GM13976 (cell line): ENCODE data around the gene ST3GAL3.

Experiments used
- DNase-seq: peaks from one replicate; pipeline ENCODE4 v3.0.0; 2012; ENCODE audit warnings: low spot score
- in situ Hi-C: fragments of 300-500 bp; cut with MboI; formaldehyde crosslinking; loops from one replicate; pipeline ENCODE4 v1.12.0; 2022; ENCODE audit warnings: low sequenced_read_pairs, mixed read lengths, inconsistent platforms; ENCODE audit not compliant: unreplicated experiment
- TF ChIP-seq, protein P1 (sequence below): IDR thresholded peaks from 2 replicates; pipeline ENCODE4 v1.5.1; 2012; ENCODE audit warnings: borderline replicate concordance, mild to moderate bottlenecking; ENCODE audit not compliant: insufficient read depth; ENCODE audit errors: extremely low read depth, missing control alignments, control extremely low read depth

The ST3GAL3 gene

DNA sequence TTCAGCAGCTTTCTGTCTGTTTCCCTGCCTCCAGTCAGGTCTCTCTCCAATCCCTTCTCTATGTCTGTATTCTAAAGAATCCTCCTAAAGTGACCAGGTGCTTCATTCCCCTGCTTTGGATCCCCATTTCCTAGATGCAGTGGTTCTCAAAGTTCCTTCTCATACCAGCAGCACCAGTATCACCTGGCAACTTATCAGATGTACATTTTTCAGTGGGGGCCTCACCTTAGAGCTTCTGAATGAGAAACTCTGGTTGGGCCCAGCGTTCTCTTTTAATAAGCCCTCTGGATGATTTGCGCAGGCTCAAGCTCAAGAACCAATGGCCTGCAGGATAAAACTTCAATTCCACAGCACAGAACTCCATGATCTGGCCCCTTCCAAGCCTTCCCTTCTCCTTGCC, 200.9 kb downstream of the ST3GAL3 start:
- DNase-seq: no peak
- in situ Hi-C loops: no loop called here
- TF ChIP-seq, protein P1, sequence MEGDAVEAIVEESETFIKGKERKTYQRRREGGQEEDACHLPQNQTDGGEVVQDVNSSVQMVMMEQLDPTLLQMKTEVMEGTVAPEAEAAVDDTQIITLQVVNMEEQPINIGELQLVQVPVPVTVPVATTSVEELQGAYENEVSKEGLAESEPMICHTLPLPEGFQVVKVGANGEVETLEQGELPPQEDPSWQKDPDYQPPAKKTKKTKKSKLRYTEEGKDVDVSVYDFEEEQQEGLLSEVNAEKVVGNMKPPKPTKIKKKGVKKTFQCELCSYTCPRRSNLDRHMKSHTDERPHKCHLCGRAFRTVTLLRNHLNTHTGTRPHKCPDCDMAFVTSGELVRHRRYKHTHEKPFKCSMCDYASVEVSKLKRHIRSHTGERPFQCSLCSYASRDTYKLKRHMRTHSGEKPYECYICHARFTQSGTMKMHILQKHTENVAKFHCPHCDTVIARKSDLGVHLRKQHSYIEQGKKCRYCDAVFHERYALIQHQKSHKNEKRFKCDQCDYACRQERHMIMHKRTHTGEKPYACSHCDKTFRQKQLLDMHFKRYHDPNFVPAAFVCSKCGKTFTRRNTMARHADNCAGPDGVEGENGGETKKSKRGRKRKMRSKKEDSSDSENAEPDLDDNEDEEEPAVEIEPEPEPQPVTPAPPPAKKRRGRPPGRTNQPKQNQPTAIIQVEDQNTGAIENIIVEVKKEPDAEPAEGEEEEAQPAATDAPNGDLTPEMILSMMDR: no peak

DNA sequence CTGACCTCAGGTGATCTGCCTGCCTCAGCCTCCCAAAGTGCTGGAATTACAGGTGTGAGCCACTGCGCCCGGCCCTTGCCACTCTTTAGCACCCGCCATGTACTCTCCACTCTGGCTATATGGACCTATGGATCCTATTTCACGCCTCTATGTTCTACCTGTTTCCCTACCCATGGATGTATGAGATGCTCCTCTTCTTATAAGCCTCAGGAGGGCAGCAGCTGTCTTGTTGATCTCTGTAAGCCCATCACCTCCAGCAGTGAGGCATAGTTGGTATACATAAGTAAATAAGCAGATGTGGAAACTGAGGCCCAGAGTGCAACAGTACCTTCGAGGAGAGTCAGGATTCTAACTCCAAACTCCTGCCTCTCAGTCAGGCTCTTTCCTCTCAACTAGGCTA, 201.5 kb downstream of the ST3GAL3 start:
- in situ Hi-C loops: no loop called here
- TF ChIP-seq, protein P1: no peak
- DNase-seq: no peak

DNA sequence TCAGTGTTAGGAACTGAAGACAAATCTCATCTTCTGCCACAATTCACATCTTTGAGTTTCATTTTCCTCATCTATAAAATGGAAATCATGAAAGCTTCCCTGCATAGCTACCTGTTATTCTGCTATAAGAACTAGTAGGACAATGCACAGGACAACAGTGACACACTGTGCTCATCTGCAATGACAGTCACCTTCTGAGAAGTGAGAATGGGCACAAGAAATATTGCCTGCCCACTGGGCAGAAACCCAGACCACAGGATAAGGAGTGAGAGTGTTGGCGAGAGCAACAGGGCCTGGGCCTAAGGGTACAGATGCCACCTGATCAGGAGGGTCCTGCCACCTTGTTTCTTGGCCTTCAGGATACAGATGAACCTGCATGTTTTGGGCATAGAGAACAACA, 203.0 kb downstream of the ST3GAL3 start:
- DNase-seq: no peak
- in situ Hi-C loops: no loop called here
- TF ChIP-seq, protein P1: no peak

DNA sequence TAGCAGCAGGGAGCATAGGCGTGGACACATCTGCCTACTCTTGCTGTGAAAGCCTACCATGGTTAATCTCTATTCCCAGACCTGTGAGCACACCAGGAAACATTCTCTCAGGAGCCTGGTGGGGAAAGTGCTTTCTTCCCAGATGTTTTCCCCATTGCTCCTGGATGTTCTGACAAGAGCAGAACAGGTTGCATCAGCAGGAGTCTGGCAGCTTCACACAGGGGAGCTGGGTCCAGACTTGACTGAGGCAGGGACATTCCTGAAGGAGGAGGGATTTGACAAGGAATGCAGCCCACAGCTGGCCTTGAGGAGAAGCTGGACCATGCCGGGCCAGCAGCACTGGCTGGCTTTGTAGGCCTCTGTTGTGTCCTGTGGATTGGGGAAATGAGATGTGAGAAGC, 205.3 kb downstream of the ST3GAL3 start:
- in situ Hi-C loops: no loop called here
- TF ChIP-seq, protein P1: no peak
- no peak for DNase-seq

DNA sequence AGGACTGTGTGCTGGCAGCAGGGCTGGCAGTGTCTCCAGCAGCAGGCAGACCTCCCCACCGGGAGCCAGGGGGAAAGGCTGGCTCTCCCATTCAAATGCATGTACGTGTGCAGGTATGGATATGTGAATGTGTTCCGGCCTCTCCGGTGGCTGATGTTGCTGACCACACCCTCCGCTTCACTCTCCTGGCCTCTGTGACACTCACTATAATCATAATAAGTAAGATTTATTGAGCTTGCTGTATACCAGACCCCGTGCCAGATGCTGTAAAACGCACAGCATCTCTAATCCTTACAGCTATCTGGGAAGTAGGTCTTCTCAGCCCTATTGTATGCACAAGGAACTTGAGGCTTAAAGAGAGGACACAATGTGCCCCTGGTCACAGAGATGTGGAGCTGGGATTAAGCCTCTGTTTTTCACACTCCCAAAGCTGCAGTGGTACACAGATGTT, 205.7 kb downstream of the ST3GAL3 start:
- DNase-seq: no peak

DNA sequence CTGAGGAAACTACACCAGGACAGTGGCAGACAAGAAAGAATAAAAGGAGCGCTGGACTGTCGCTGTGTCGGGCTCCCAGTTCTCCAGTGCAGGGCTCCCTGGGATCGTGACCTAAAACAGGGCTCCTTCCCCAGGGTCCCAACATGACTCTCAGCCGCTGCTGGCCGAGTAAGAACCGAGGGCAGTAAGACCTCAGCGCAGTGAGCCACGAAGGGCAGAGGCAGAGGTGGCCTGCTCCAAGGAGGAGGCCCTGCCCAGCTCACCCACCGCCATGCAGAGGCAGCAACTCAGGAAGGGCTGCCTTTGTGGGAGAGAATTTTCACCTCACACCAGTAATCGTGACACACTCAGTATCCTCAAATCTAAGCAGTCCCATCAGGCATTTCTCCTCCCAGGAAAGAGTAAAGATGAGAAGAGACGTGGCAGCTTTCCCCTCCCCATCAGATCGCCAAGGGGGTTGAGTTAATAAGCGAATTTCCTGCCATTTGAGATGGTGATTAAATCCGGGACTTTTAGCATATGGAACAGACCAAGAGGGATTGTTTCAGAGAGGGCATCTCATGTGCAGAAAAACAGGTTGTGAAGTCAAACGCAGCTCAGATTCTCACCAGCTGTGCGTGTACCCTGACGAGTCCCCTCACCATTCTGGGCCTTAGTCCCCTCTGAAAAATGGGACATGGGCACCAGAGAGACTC, 206.5 kb downstream of the ST3GAL3 start:
- in situ Hi-C loops: no loop called here

More for the DNA sequence above, 205.7 kb downstream of the ST3GAL3 start:
- TF ChIP-seq, protein P1: no peak
- in situ Hi-C loops: no loop called here

More for the DNA sequence above, 206.5 kb downstream of the ST3GAL3 start:
- TF ChIP-seq, protein P1: no peak
- no peak for DNase-seq
